GM21423 (cell line): ENCODE measurements around the gene IMP3.

Experiments
- ATAC-seq: cut with Tn5 transposase; IDR thresholded peaks from one replicate; pipeline ENCODE4 v1.9.1; 2021; ENCODE audit warnings: mild to moderate bottlenecking, moderate library complexity; ENCODE audit not compliant: unreplicated experiment

Gene IMP3

DNA sequence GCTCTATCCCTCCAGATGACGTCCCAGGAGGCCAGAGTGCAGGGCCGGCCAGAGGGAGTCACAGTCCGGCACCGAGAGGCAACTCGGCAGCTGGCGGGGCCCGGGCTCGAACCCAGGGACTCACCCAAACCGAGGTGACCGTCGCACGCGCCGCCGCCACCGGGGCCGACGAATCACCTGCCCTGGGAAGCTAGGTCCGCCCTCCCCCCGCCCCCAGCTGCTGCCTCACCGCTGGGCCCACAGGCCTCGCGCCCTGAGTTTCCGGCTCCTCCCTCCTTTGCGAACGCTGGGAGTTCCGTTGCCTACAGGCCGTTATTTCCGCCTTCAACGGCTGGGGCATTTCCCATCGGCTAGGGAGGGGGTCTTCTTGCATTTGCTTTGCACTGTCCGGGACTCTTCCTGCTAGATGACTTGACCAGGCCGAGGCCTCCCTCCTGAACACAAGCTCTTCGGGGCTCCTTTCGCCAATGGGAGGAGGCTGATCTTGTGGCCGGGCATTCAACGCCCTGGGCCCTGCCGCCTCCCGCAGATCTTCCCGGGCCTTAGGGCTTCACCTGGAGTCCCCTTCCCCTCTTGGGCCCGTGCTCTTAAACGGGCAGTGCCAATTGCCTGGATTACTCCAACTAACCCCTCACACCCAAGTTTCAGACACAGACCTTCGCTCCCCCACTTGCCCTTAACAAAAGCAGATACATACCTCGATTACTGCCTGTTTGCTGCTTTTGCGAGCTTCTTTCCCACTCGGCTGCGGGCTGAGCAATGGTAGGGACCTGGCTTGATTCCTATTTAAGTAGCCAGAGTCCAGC lies 14.3 kb downstream of the IMP3 start, which contains the start of gene SNUPN:
Gene SNUPN (minus strand): TSS at position 184 of the 806 bp plus-strand sequence. CDS start 4,674 bp downstream, outside the sequence.
- peak; percentile 76 for ATAC-seq

GRCh38 chr15:75622505-75622904 lies 17.5 kb downstream of the IMP3 start:
- ATAC-seq: no peak

DNA sequence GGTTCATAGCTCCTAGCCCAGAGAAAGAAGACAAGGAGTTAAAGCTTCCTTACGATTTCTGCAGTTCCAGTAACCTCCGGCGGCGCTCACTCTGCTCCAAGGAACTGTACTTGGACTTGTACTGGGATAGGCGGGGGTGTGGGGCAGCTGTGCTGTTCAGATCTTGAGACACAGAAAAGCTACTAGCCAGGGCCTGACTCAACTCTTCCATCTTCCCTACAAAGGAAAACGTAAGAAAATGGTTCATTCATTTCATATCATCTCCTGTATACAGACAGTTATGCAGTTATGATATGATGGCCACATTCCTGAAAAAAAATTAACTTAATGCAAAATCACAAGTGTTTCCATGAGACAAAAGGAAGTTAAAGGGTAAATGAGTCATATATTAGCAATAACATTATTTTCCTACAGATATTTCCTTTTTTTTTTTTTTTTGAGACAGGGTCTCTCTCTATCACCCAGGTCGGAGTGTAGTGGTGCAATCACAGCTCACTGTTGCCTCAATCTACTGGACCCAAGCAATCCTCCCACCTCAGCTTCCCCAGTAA lies 19.1 kb downstream of the IMP3 start:
- no peak for ATAC-seq

- ATAC-seq: no peak
Measured at GRCh38 chr15:75620058-75620820, 19.8 kb downstream of the IMP3 start.

- no peak for ATAC-seq
Measured at GRCh38 chr15:75616766-75617165, 23.3 kb downstream of the IMP3 start.

GRCh38 chr15:75606711-75607699 lies 33.0 kb downstream of the IMP3 start:
- ATAC-seq: no peak

GRCh38 chr15:75606026-75606425 lies 34.0 kb downstream of the IMP3 start:
- ATAC-seq: no peak

DNA sequence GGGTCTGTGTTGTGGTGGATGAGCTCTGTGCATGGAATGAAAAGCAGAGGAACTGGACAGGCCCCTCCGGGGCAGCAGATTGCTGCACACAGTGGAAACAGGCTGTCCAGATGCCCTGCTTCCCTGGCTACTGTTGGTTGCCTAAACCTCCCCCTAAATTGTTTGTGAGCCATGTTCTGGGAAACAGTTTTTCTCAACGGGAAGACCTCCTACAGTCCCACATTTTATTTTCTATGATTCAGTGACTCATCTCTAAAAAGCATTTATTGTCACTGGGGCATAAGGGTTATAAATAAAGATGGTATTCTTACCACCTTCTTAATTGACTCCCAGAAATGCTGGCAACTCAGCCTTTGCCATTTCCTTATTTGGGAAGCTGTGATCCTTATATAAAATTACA lies 40.6 kb downstream of the IMP3 start:
- ATAC-seq: no peak

DNA sequence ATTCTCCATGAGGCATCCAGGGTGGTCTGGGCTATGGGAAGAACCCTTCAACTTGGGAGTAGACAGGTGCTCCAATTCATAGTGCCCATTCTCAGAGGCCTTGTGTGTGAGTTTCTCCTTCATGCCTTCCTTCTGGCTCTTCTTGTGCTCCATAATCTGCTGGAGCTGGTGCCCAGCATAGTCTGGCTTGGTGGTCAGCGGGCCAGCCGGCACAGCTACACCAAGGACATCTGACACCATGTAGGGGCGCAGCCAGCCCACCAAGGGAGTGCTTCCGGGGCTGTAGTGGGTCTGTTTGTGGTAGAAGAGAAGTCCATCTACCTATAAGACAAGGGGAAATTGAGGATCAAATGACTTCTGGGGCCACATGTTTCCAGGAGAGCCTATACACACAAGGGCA lies 41.7 kb downstream of the IMP3 start:
- no peak for ATAC-seq

- ATAC-seq: no peak
Measured at GRCh38 chr15:75597667-75598341, 42.2 kb downstream of the IMP3 start.

- no peak for ATAC-seq
Measured at GRCh38 chr15:75596703-75597345, 43.2 kb downstream of the IMP3 start.

DNA sequence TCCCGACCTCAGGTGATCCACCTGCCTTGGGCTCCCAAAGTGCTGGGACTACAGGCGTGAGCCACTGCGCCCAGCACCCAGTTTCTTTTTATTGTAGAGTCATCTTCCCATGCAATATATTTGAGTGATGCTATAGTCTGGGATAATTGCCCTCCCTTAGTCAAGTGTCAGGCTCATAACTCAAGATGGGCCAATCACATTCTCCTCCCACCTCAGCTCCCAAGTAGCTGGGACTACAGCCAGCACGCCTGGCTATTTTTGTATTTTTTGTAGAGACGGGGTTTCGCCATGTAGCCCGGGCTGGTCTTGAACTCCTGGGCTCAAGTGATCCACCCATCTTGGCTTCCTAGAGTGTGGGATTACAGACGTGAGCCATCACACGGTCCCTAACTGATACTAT lies 45.7 kb downstream of the IMP3 start:
- no peak for ATAC-seq

GRCh38 chr15:75591655-75592364 lies 48.2 kb downstream of the IMP3 start:
- no peak for ATAC-seq

- no peak for ATAC-seq
Measured at GRCh38 chr15:75590239-75590638, 49.8 kb downstream of the IMP3 start.
